ENCODE data around the gene CBX1. TPM values are rescaled to one million over a fixed set of nuclear protein-coding genes. Genes with fewer than 3 reads are reported as not detected.

CBX1 gene
- total and polyA plus RNA-seq, 2 donors from 2014 or later: 37.8 to 40.2 TPM

- Histone ChIP-seq H3K4me3 (ENCODE audit: low read length in 3 of 3) (peak overlapping the region in 2 of 3 donors; percentile 48 to 94), H3K9ac (ENCODE audit: low read length in 3 of 3) (peak overlapping the region in 1 of 3 donors; percentile 47), H3K9me3 (ENCODE audit: control insufficient read depth in 2 of 3, insufficient read depth in 1 of 3, low read length in 3 of 3) (no peaks in the 10 kb centered on the region), H3K36me3 (ENCODE audit: control insufficient read depth in 2 of 3, insufficient read depth in 3 of 3, low read length in 3 of 3) (peaks cover 9 to 37% (median 24%) of the 10 kb centered on the region in 3 donors), H3K27me3 (ENCODE audit: control insufficient read depth, insufficient read depth, low read length) (no peaks in the 10 kb centered on the region), H3K4me1 (ENCODE audit: control insufficient read depth in 2 of 3, insufficient read depth in 2 of 3, low read depth in 1 of 3, low read length in 3 of 3) (peaks cover 18 to 52% (median 49%) of the 10 kb centered on the region in 3 donors), H3K27ac (ENCODE audit: low read depth in 2 of 2, low read length in 2 of 2) (peak overlapping the region; percentile 95 to 98)
- intact Hi-C loops (cut with DNase I): no loop called here
- FAIRE-seq (no peak), DNase-seq (peak; percentile 76 to 93 (median 82))
- no peak for TF ChIP-seq CTCF (IDR thresholded peaks at IDR 0.05; ENCODE audit: borderline replicate concordance, extremely low read depth, insufficient read depth)
These were observed 48.1 kb downstream of the CBX1 start for GRCh38 chr17:48052956-48053757.

GRCh38 chr17:48051706-48052486 is 49.4 kb downstream of the CBX1 start:
- intact Hi-C loops (cut with DNase I): no loop called here
- Histone ChIP-seq H3K9ac (ENCODE audit: low read length in 3 of 3) (peak overlapping the region in 2 of 3 donors; percentile 38 to 47), H3K9me3 (ENCODE audit: control insufficient read depth in 2 of 3, insufficient read depth in 1 of 3, low read length in 3 of 3) (no peaks in the 10 kb centered on the region), H3K27ac (ENCODE audit: low read depth in 2 of 2, low read length in 2 of 2) (peak overlapping the region; percentile 95 to 98), H3K27me3 (ENCODE audit: control insufficient read depth, insufficient read depth, low read length) (no peaks in the 10 kb centered on the region), H3K4me1 (ENCODE audit: control insufficient read depth in 2 of 3, insufficient read depth in 2 of 3, low read depth in 1 of 3, low read length in 3 of 3) (peaks cover 18 to 53% (median 49%) of the 10 kb centered on the region in 3 donors), H3K4me3 (ENCODE audit: low read length in 3 of 3) (peak overlapping the region in 2 of 3 donors; percentile 48 to 94), H3K36me3 (ENCODE audit: control insufficient read depth in 2 of 3, insufficient read depth in 3 of 3, low read length in 3 of 3) (peaks cover 3 to 24% (median 12%) of the 10 kb centered on the region in 3 donors)
- no peak for TF ChIP-seq CTCF (IDR thresholded peaks at IDR 0.05; ENCODE audit: borderline replicate concordance, extremely low read depth, insufficient read depth)
- DNase-seq (peak in 4 of 5 donors; percentile 68 to 89 (median 72)), FAIRE-seq (no peak)

- Histone ChIP-seq H3K36me3 (ENCODE audit: control insufficient read depth in 2 of 3, insufficient read depth in 3 of 3, low read length in 3 of 3) (peaks cover 3 to 18% (median 6%) of the 10 kb centered on the region in 3 donors), H3K9me3 (ENCODE audit: control insufficient read depth in 2 of 3, insufficient read depth in 1 of 3, low read length in 3 of 3) (no peaks in the 10 kb centered on the region), H3K27ac (ENCODE audit: low read depth in 2 of 2, low read length in 2 of 2) (peak overlapping the region; percentile 95 to 98), H3K4me1 (ENCODE audit: control insufficient read depth in 2 of 3, insufficient read depth in 2 of 3, low read depth in 1 of 3, low read length in 3 of 3) (peaks cover 18 to 54% (median 49%) of the 10 kb centered on the region in 3 donors), H3K4me3 (ENCODE audit: low read length in 3 of 3) (peak overlapping the region in 2 of 3 donors; percentile 55 to 94), H3K27me3 (ENCODE audit: control insufficient read depth, insufficient read depth, low read length) (no peaks in the 10 kb centered on the region), H3K9ac (ENCODE audit: low read length in 3 of 3) (peak overlapping the region in 1 of 3 donors; percentile 47)
- intact Hi-C loops (cut with DNase I): no loop called here
- FAIRE-seq (no peak), DNase-seq (peak in 2 of 5 donors; percentile 58 to 85)
- TF ChIP-seq CTCF (IDR thresholded peaks at IDR 0.05; ENCODE audit: borderline replicate concordance, extremely low read depth, insufficient read depth): no peak
These were observed 50.0 kb downstream of the CBX1 start for GRCh38 chr17:48051283-48051682.
